AG10803 (cell line): ENCODE results near the gene ASPN.

Experiments used
- DNase-seq: peaks from one replicate; pipeline ENCODE4 v3.0.0; 2010; ENCODE audit warnings: low read depth
- H3K4me3 ChIP-seq: 2 replicates; pipeline ENCODE4 v1.5.1; 2011; ENCODE audit warnings: mild to moderate bottlenecking, low read length, control low read depth
- TF ChIP-seq, protein P1 (sequence below): conservative IDR thresholded peaks from 2 replicates; pipeline ENCODE4 v1.5.1; 2011; ENCODE audit warnings: mild to moderate bottlenecking, low read length, control low read depth, inconsistent platforms

The ASPN gene

DNA sequence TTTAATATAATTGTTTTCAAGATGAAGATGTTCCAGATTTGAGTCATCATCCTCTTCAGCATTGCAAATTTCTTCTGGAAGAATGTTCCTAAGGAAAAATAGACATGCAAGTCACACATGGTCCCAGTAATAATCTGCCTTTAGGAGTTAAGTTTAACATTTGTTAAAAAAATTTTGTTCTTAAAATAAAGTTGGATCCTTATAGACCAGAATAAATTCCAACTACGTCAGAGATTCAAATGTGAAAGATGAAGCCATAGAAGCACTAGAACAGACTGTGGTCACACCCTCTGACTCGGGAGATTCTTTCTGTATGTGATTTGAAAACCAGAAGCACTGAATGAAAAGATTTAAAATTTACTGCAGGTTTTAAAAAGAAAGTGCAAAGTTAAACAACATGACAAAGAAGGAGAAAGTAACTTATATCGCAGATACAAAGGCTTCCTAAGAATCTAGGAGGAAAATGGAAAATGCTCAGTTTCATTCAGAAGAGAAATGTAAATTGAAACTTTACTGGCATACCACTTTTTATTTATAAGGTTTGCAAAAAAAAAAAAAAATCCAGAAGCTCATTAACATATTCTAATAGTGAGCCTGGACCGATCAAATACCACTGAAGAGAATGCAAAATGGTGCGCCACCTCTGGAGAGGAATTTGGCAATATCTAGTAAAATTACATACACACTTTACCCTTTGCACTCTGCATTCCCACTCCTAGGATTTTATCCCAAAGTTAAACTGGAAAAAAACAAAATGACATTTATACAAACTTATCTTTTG, 14.3 kb upstream of the ASPN start:
- H3K4me3 ChIP-seq: no peak overlapping the region
- DNase-seq: peak; percentile 57
- TF ChIP-seq, protein P1, sequence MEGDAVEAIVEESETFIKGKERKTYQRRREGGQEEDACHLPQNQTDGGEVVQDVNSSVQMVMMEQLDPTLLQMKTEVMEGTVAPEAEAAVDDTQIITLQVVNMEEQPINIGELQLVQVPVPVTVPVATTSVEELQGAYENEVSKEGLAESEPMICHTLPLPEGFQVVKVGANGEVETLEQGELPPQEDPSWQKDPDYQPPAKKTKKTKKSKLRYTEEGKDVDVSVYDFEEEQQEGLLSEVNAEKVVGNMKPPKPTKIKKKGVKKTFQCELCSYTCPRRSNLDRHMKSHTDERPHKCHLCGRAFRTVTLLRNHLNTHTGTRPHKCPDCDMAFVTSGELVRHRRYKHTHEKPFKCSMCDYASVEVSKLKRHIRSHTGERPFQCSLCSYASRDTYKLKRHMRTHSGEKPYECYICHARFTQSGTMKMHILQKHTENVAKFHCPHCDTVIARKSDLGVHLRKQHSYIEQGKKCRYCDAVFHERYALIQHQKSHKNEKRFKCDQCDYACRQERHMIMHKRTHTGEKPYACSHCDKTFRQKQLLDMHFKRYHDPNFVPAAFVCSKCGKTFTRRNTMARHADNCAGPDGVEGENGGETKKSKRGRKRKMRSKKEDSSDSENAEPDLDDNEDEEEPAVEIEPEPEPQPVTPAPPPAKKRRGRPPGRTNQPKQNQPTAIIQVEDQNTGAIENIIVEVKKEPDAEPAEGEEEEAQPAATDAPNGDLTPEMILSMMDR: no peak

DNA sequence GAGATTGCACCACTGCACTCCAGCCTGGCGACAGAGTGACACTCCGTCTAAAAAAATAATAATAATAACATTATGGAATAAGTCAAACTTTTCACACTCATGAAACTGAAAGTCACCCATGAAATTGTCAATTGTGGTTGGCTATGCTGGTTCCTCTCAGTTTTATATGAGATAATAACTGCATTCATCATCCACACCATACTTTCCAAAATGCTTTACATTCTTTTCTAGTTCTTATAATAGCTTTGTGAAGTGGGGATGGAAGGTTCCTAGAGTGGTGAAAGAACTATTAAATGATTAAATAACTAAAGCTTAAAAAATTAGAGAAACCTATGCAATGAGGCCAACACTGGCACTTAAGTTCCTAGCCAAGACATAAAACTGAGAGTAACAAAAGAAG, 12.6 kb upstream of the ASPN start:
- TF ChIP-seq, protein P1: no peak
- peak; percentile 45 for DNase-seq
- no peak overlapping the region for H3K4me3 ChIP-seq

DNA sequence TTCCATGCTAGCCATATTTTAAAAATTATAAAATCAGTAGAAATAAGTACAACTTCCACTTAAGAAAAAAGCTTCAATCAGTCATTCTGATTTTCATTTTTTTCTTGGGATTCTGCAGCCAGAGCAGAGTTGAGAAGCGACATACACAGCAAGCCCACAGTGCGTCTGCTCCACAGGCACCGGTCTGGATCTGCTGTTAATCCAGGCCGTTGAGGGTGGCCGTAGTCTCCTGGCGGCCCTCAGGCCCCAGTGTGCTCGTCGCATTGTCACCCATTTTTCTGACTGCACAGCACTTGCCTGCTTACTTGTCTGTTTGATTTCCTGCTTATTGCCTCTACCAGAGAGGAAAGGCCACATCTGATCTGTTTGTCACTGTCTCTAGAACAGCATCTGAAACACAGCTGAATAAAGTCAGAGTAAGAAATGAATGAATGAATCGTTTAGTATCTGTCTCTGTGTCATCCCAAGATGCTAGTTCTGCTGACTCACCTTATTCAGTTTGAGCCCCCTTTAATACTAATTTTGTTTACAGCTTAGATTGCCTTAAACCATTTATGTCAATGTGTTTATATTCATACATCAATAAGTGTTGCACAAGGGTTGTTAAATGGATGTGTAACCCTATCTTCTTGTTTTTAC, 11.6 kb upstream of the ASPN start:
- H3K4me3 ChIP-seq: no peak overlapping the region
- TF ChIP-seq, protein P1: no peak
- DNase-seq: no peak

- TF ChIP-seq, protein P1: no peak
- no peak overlapping the region for H3K4me3 ChIP-seq
- DNase-seq: no peak
Observed at GRCh38 chr9:92492781-92493401, 10.6 kb upstream of the ASPN start.

GRCh38 chr9:92488681-92489550, 6.6 kb upstream of the ASPN start:
- no peak overlapping the region for H3K4me3 ChIP-seq
- DNase-seq: peak; percentile 61
- TF ChIP-seq, protein P1: no peak

GRCh38 chr9:92486371-92486770, 4.1 kb upstream of the ASPN start:
- TF ChIP-seq, protein P1: no peak
- no peak for DNase-seq
- H3K4me3 ChIP-seq: no peak overlapping the region
